GM12878 (cell line): Measurements from ENCODE around the gene TES. TPM values are rescaled to one million over a fixed set of nuclear protein-coding genes. Genes with fewer than 3 reads are reported as not detected.

Source experiments
- ATAC-seq: fragments of 200-7000 bp; cut with Tn5 transposase; 3 replicates; pipeline ENCODE4 v1.9.1; 2020; ENCODE audit warnings: mild to moderate bottlenecking, moderate library complexity
- BruUV-seq: library from RNA; stranded (reverse); fragments of 400-500 nt; replicated peaks from 2 replicates; lab custom pipeline; 2021; lab: Mats Ljungman, UMichigan
- CTCF ChIA-PET: fragments of 300-600 bp; sonication (Branson Sonifier 250); formaldehyde crosslinking; extraction: SDS; loops from one replicate; lab custom pipeline; 2021; ENCODE audit warnings: inconsistent platforms; lab: Yijun Ruan, JAX
- POLR2A ChIA-PET: fragments of 350-600 bp; formaldehyde crosslinking; extraction: SDS; loops from one replicate; lab custom pipeline; 2021; ENCODE audit warnings: inconsistent platforms; lab: Charles Lee
- RAD21 ChIA-PET: fragments of 300-600 bp; sonication (Branson Sonifier 250); formaldehyde crosslinking; loops from one replicate; lab custom pipeline; 2023; ENCODE audit warnings: antibody characterized with exemption; ENCODE audit not compliant: unreplicated experiment; lab: Charles Lee
- SMC1A ChIA-PET: fragments of 300-600 bp; sonication (Branson Sonifier 250); formaldehyde crosslinking; loops from one replicate; lab custom pipeline; 2023; ENCODE audit not compliant: unreplicated experiment, uncharacterized antibody; lab: Charles Lee
- DNase-seq: peaks from one replicate; pipeline ENCODE4 v3.0.0-alpha.2; 2011; ENCODE audit warnings: low read depth, low spot score
- FAIRE-seq: peaks from 3 replicates; lab custom pipeline; 2011; peaks lifted over from hg19 to GRCh38; lab: Jason Lieb, UNC
- H2AFZ ChIP-seq: 2 replicates; pipeline ENCODE4 v1.6.0; 2011; ENCODE audit warnings: low read depth, low read length, control low read depth; ENCODE audit not compliant: control insufficient read depth
- H3K27ac ChIP-seq: 2 replicates; pipeline ENCODE4 v1.5.1; 2011; ENCODE audit warnings: control low read depth; ENCODE audit not compliant: control insufficient read depth, insufficient read depth
- H3K27me3 ChIP-seq, 2 experiments: replicated peaks in 1 of 2; 2 replicates each; pipeline versions ENCODE4 v1.6.0 to v1.6.1; 2011; ENCODE audit warnings: low read length in 1 of 2; ENCODE audit not compliant: control insufficient read depth in 2 of 2, insufficient read depth in 2 of 2
- H3K36me3 ChIP-seq, 2 experiments: 2 replicates each; pipeline ENCODE4 v1.5.1; 2011; ENCODE audit warnings: low read length in 1 of 2; ENCODE audit not compliant: control insufficient read depth in 2 of 2, insufficient read depth in 2 of 2
- H3K4me1 ChIP-seq: 2 replicates; pipeline ENCODE4 v1.6.1; 2011; ENCODE audit warnings: mild to moderate bottlenecking, low read length, moderate library complexity, mixed read lengths; ENCODE audit not compliant: control insufficient read depth, insufficient read depth
- H3K4me2 ChIP-seq: 2 replicates; pipeline ENCODE4 v1.6.0; 2011; ENCODE audit warnings: control low read depth; ENCODE audit not compliant: control insufficient read depth, insufficient read depth
- H3K4me3 ChIP-seq: fragments of 200-600 bp; sonication (generic); 2 replicates; pipeline ENCODE4 v1.5.1; 2016
- H3K79me2 ChIP-seq: 2 replicates; pipeline ENCODE4 v1.6.0; 2011; ENCODE audit warnings: low read length; ENCODE audit not compliant: control insufficient read depth, insufficient read depth
- H3K9ac ChIP-seq: 2 replicates; pipeline ENCODE4 v1.8.0; 2011; ENCODE audit warnings: low read length, control low read depth, mixed read lengths; ENCODE audit not compliant: control insufficient read depth, insufficient read depth
- H3K9me3 ChIP-seq: replicated peaks from 3 replicates; pipeline ENCODE4 v1.5.1; 2011; ENCODE audit warnings: mild to moderate bottlenecking, low read length; ENCODE audit not compliant: control insufficient read depth, insufficient read depth
- H4K20me1 ChIP-seq: 2 replicates; pipeline ENCODE4 v1.6.0; 2011; ENCODE audit not compliant: control insufficient read depth, insufficient read depth
- EED ChIP-seq: sonication (generic); IDR thresholded peaks from 2 replicates; pipeline ENCODE4 v1.6.1; 2016; ENCODE audit warnings: antibody characterized with exemption, low read depth
- HCFC1 ChIP-seq: fragments of 150-350 bp; IDR thresholded peaks from 2 replicates; pipeline ENCODE4 v1.6.1; 2014; ENCODE audit warnings: low read length
- JUNB ChIP-seq: IDR thresholded peaks from 2 replicates; pipeline ENCODE4 v1.6.1; 2016; ENCODE audit warnings: antibody characterized with exemption, mild to moderate bottlenecking
- KDM1A ChIP-seq: fragments of 200-600 bp; sonication (generic); IDR thresholded peaks from 2 replicates; pipeline ENCODE4 v1.6.1; 2016; ENCODE audit warnings: borderline replicate concordance
- NFYB ChIP-seq: IDR thresholded peaks from 2 replicates; pipeline ENCODE4 v1.6.1; 2011; ENCODE audit warnings: low read depth, mild to moderate bottlenecking, low read length, improper control_type of control experiment, moderate library complexity; ENCODE audit not compliant: insufficient read depth
- RAD21 ChIP-seq: IDR thresholded peaks from 2 replicates; pipeline ENCODE4 v1.6.1; 2011; ENCODE audit warnings: mild to moderate bottlenecking, low read depth, low read length, moderate library complexity; ENCODE audit not compliant: insufficient read depth
- RUNX3 ChIP-seq: IDR thresholded peaks from 2 replicates; pipeline ENCODE4 v1.6.1; 2012; ENCODE audit warnings: low read length, inconsistent platforms
- YY1 ChIP-seq: IDR thresholded peaks from 2 replicates; pipeline ENCODE4 v1.6.1; 2011; ENCODE audit warnings: low read depth, mild to moderate bottlenecking, low read length
- ZNF217 ChIP-seq: fragments of 450-650 bp; IDR thresholded peaks from 2 replicates; pipeline ENCODE4 v1.6.1; 2017; ENCODE audit warnings: antibody characterized with exemption, mild to moderate bottlenecking
- in situ Hi-C: fragments of 300-500 bp; cut with MboI; formaldehyde crosslinking; loops from 9 replicates; pipeline ENCODE4 v1.14.3; 2018; ENCODE audit warnings: mixed read lengths
- intact Hi-C: fragments of 100-400 bp; cut with micrococcal nuclease; formaldehyde crosslinking; loops from one replicate; pipeline ENCODE4 v1.14.2; 2022; ENCODE audit not compliant: unreplicated experiment
- polyA plus RNA-seq, 11 experiments: library from polyadenylated mRNA; depleted of rRNA in 4 of 11; unstranded in 6 of 11; stranded (reverse) in 5 of 11; fragments of >200 nt; fragmentation: Nextera tagmentation in 4 of 11; fragmentation: Illumina TruSeq in 1 of 11; extraction: Ambion mirVana in 4 of 11; extraction: Trizol in 1 of 11; gene quantifications; 1 replicate in 1 of 11; 2 replicates in 10 of 11; pipeline versions ENCODE4 v1.2.1 to v1.2.3, GENCODE V29; 2011 to 2016; ENCODE audit warnings: inconsistent platforms in 2 of 11, missing spikeins in 2 of 11, low read depth in 1 of 11
- total RNA-seq, 4 experiments: library from RNA; depleted of rRNA in 3 of 4; stranded (reverse); fragments of >200 nt in 3 of 4; fragmentation: Illumina TruSeq in 1 of 4; extraction: Trizol in 1 of 4; gene quantifications; 2 replicates each; pipeline versions ENCODE4 v1.2.1 to v1.2.3, GENCODE V29; 2013 to 2021
- TF ChIP-seq, protein P1 (sequence below): fragments of 450-650 bp; IDR thresholded peaks from 2 replicates; pipeline ENCODE4 v1.6.1; 2017; ENCODE audit warnings: mild to moderate bottlenecking, low read depth, inconsistent platforms; ENCODE audit not compliant: poor library complexity, severe bottlenecking
- TF ChIP-seq, protein P2 (sequence below): IDR thresholded peaks from 2 replicates; pipeline ENCODE4 v1.6.1; 2011; ENCODE audit warnings: mild to moderate bottlenecking, low read depth, low read length, moderate library complexity; ENCODE audit not compliant: insufficient replicate concordance
- TF ChIP-seq, protein P3 (sequence below), 3 experiments: IDR thresholded peaks in 2 of 3; conservative IDR thresholded peaks in 1 of 3; 2 replicates each; pipeline ENCODE4 v1.5.1; 2011; ENCODE audit warnings: low read depth in 3 of 3, low read length in 3 of 3, mild to moderate bottlenecking in 3 of 3, control low read depth in 2 of 3, moderate library complexity in 2 of 3, inconsistent platforms in 1 of 3, mixed read lengths in 1 of 3; ENCODE audit not compliant: control insufficient read depth in 2 of 3, insufficient read depth in 1 of 3; ENCODE audit errors: extremely low read depth in 1 of 3

The TES gene
- total and polyA plus RNA-seq, 10 of the 15 experiments (the other 5 are each of a cell fraction or from before 2014, with no cell fraction given) = 31.2 to 77.5 (median 59.2) TPM

DNA sequence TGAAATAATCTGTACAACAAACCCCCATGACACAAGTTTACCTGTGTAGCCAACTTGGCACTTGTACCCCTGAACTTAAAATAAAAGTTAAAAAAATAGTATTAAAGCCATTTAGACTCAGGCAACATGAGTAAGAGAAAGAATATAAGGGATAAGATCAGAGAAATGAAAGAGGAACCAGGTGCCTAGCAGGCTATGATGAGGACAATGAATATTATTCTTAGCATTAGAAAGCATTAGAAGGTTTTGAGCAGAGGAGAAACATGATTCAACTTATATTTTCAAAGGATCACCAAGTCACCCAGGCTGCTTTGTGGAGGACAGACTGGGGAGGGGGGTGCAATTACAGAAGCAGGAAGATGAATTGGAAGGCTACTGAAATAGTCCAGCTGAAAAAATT, 48.1 kb upstream of the TES start (continued):
- TF ChIP-seq, protein P1, sequence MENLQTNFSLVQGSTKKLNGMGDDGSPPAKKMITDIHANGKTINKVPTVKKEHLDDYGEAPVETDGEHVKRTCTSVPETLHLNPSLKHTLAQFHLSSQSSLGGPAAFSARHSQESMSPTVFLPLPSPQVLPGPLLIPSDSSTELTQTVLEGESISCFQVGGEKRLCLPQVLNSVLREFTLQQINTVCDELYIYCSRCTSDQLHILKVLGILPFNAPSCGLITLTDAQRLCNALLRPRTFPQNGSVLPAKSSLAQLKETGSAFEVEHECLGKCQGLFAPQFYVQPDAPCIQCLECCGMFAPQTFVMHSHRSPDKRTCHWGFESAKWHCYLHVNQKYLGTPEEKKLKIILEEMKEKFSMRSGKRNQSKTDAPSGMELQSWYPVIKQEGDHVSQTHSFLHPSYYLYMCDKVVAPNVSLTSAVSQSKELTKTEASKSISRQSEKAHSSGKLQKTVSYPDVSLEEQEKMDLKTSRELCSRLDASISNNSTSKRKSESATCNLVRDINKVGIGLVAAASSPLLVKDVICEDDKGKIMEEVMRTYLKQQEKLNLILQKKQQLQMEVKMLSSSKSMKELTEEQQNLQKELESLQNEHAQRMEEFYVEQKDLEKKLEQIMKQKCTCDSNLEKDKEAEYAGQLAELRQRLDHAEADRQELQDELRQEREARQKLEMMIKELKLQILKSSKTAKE = no peak
- TF ChIP-seq ZNF217 = no peak
- TF ChIP-seq HCFC1 = no peak
- no peak for TF ChIP-seq EED
- TF ChIP-seq, protein P2, sequence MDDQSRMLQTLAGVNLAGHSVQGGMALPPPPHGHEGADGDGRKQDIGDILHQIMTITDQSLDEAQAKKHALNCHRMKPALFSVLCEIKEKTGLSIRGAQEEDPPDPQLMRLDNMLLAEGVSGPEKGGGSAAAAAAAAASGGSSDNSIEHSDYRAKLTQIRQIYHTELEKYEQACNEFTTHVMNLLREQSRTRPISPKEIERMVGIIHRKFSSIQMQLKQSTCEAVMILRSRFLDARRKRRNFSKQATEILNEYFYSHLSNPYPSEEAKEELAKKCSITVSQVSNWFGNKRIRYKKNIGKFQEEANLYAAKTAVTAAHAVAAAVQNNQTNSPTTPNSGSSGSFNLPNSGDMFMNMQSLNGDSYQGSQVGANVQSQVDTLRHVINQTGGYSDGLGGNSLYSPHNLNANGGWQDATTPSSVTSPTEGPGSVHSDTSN = no peak
- no peak for TF ChIP-seq RAD21
- TF ChIP-seq JUNB = peak; percentile 12; the same call in 1 of the 2 replicates
- no peak for TF ChIP-seq YY1
- TF ChIP-seq RUNX3 = 0 out of 2 replicates have a peak, but pooled peaks have one; percentile 4
- no peak for TF ChIP-seq NFYB

DNA sequence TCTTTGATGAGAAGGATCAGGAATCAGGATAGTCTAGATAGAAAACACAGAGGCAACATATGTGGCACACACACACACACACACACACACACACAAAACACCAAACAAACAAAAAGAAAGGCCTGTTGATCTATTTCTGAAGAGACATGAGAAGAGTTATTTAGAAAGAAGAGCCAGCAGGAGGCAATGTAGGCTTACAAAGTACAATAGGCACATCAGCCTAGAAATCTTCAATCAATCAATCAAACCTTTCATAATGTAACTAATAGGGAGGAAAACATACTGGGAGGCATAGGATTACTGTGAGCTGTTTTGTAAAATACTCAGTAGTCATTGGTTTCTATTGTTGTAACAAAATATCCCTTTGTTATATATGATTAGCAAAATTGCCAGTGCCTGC, 47.3 kb upstream of the TES start:
- intact Hi-C loops = no loop called here
- FAIRE-seq = no peak
- RAD21 ChIA-PET = interaction anchor here (0.6 to 1.6 kb wide), 7 partner anchors 11 to 384 kb away, joined by 3 to 9 read pairs (median 3); no protein-coding TSS in a partner anchor

More for the DNA sequence above, 47.3 kb upstream of the TES start:
- CTCF ChIA-PET = interaction anchor here (0.6 to 3.6 kb wide), 11 partner anchors 9 to 428 kb away, joined by 3 to 19 read pairs (median 4); no protein-coding TSS in a partner anchor
- Histone ChIP-seq H3K27me3 (no peaks in the 10 kb centered on the region), H3K4me1 (peaks cover 49% of the 10 kb centered on the region), H3K9me3 (no peaks in the 10 kb centered on the region; the same call in 2 of the 3 replicates), H4K20me1 (no peaks in the 10 kb centered on the region), H2AFZ (no peak overlapping the region), H3K36me3 (no peaks in the 10 kb centered on the region), H3K4me3 (no peak overlapping the region), H3K9ac (no peak overlapping the region), H3K4me2 (no peak overlapping the region), H3K27ac (no peak overlapping the region), H3K79me2 (no peaks in the 10 kb centered on the region)
- TF ChIP-seq, protein P3, sequence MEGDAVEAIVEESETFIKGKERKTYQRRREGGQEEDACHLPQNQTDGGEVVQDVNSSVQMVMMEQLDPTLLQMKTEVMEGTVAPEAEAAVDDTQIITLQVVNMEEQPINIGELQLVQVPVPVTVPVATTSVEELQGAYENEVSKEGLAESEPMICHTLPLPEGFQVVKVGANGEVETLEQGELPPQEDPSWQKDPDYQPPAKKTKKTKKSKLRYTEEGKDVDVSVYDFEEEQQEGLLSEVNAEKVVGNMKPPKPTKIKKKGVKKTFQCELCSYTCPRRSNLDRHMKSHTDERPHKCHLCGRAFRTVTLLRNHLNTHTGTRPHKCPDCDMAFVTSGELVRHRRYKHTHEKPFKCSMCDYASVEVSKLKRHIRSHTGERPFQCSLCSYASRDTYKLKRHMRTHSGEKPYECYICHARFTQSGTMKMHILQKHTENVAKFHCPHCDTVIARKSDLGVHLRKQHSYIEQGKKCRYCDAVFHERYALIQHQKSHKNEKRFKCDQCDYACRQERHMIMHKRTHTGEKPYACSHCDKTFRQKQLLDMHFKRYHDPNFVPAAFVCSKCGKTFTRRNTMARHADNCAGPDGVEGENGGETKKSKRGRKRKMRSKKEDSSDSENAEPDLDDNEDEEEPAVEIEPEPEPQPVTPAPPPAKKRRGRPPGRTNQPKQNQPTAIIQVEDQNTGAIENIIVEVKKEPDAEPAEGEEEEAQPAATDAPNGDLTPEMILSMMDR (IDR thresholded peaks at IDR 0.05 in 2 of 3, conservative IDR thresholded peaks at IDR 0.05 in 1 of 3; ENCODE audit: control insufficient read depth in 2 of 3, extremely low read depth in 1 of 3, insufficient read depth in 1 of 3, low read depth in 3 of 3, low read length in 3 of 3) = peak in 2 of 3 experiments; percentile 27 to 29; a peak in 2 of 6 replicates
- TF ChIP-seq RAD21 (peak; percentile 46), KDM1A (no peak)
- TF ChIP-seq, protein P2 = peak; percentile 9
- POLR2A ChIA-PET = interaction anchor here (0.8 to 0.9 kb wide), 2 partner anchors 8 to 9 kb away, joined by 3 to 4 read pairs; no protein-coding TSS in a partner anchor
- no peak for DNase-seq
- 0 out of 3 replicates have a peak, but pooled peaks have one; percentile 14 for ATAC-seq
- SMC1A ChIA-PET = interaction anchor here (0.8 to 2.1 kb wide), 10 partner anchors 10 to 426 kb away, joined by 3 to 14 read pairs (median 4); no protein-coding TSS in a partner anchor
- in situ Hi-C loops = no loop called here
- no TSS peak for BruUV-seq
